ENCODE measurements around the gene RIPK4. TPM values are rescaled to one million over a fixed set of nuclear protein-coding genes. Genes with fewer than 3 reads are reported as not detected.

Gene RIPK4
- total and polyA plus RNA-seq, 2 of the 13 experiments (the other 11 are each of a cell fraction or from before 2014, with no cell fraction given) = 3.1 to 4.9 TPM

DNA sequence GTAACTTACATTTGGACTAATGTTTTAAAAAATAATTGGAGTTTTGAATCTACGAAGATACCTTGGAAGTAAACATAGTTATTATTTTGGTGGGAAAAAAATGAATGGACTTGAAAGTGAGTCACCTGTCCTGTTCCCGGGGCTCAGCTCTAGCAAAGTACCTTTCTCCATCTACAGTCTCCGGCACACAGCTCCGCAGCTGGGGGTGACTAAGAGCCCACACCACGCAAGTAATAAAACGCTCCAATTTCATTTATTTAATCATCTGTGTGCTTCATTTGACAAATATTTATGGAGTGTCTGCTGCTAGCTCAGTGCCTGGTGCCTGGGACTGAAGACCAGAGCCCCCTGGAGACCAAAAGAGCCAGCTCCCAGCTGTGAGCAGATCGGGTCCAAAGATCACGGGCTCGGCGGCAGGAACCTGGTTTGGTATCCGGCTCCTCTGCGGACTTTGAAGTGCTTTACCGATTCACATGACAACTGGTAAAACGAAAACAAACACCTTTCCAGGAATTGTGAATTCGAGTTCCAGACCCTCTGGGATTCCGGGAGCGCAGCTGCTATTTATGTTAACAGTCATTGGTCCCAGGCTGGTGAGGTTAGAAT, 1.7 kb upstream of the RIPK4 start (continued):
- TF ChIP-seq TRIM24 (CRISPR knock-in tag; IDR thresholded peaks at IDR 0.05) = no peak
- no peak for TF ChIP-seq FOSL1 (CRISPR knock-in tag; IDR thresholded peaks at IDR 0.05; ENCODE audit: borderline replicate concordance)
- TF ChIP-seq JUNB (CRISPR knock-in tag; IDR thresholded peaks at IDR 0.05; ENCODE audit: borderline replicate concordance) = no peak
- TF ChIP-seq GATA4 (IDR thresholded peaks at IDR 0.05; ENCODE audit: borderline replicate concordance, low read depth) = no peak
- peak; percentile 73; the same call in 1 of the 2 replicates for TF ChIP-seq ZSCAN9 (CRISPR knock-in tag; IDR thresholded peaks at IDR 0.05; ENCODE audit: borderline replicate concordance)
- TF ChIP-seq, protein P1, sequence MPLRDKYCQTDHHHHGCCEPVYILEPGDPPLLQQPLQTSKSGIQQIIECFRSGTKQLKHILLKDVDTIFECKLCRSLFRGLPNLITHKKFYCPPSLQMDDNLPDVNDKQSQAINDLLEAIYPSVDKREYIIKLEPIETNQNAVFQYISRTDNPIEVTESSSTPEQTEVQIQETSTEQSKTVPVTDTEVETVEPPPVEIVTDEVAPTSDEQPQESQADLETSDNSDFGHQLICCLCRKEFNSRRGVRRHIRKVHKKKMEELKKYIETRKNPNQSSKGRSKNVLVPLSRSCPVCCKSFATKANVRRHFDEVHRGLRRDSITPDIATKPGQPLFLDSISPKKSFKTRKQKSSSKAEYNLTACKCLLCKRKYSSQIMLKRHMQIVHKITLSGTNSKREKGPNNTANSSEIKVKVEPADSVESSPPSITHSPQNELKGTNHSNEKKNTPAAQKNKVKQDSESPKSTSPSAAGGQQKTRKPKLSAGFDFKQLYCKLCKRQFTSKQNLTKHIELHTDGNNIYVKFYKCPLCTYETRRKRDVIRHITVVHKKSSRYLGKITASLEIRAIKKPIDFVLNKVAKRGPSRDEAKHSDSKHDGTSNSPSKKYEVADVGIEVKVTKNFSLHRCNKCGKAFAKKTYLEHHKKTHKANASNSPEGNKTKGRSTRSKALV (CRISPR knock-in tag; IDR thresholded peaks at IDR 0.05) = peak; percentile 90
- TF ChIP-seq ZNF333 (CRISPR knock-in tag; IDR thresholded peaks at IDR 0.05; ENCODE audit: borderline replicate concordance) = no peak
- TF ChIP-seq ZNF230 (CRISPR knock-in tag; IDR thresholded peaks at IDR 0.05) = no peak
- TF ChIP-seq CHCHD3 (CRISPR knock-in tag; IDR thresholded peaks at IDR 0.05) = no peak
- TF ChIP-seq ZNF451 (CRISPR knock-in tag; IDR thresholded peaks at IDR 0.05) = no peak
- TF ChIP-seq, protein P2, sequence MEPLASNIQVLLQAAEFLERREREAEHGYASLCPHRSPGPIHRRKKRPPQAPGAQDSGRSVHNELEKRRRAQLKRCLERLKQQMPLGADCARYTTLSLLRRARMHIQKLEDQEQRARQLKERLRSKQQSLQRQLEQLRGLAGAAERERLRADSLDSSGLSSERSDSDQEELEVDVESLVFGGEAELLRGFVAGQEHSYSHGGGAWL (CRISPR knock-in tag; IDR thresholded peaks at IDR 0.05) = no peak
- no peak for TF ChIP-seq ZNF329 (CRISPR knock-in tag; IDR thresholded peaks at IDR 0.05; ENCODE audit: low read depth)
- TF ChIP-seq, protein P3, sequence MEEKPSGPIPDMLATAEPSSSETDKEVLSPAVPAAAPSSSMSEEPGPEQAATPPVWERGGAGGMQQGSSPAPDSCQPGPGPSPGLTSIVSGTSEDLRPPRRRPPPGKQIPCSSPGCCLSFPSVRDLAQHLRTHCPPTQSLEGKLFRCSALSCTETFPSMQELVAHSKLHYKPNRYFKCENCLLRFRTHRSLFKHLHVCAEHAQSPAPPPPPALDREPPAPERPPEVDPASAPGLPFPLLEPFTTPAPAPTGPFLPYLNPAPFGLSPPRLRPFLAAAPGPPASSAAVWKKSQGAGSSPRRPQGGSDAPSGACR (CRISPR knock-in tag; IDR thresholded peaks at IDR 0.05) = no peak
- TF ChIP-seq, protein P4, sequence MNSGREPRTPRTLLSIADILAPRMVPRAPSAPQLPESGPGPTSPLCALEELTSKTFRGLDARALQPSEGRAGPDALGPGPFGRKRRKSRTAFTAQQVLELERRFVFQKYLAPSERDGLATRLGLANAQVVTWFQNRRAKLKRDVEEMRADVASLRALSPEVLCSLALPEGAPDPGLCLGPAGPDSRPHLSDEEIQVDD (CRISPR knock-in tag; IDR thresholded peaks at IDR 0.05; ENCODE audit: borderline replicate concordance) = no peak
- no peak for TF ChIP-seq NBN (conservative IDR thresholded peaks at IDR 0.05)
- TF ChIP-seq GTF3A (CRISPR knock-in tag; conservative IDR thresholded peaks at IDR 0.05) = no peak
- TF ChIP-seq RELA (CRISPR knock-in tag; IDR thresholded peaks at IDR 0.05) = no peak
- TF ChIP-seq TCF7 (IDR thresholded peaks at IDR 0.05; ENCODE audit: low read depth) = peak; percentile 85
- TF ChIP-seq, protein P5, sequence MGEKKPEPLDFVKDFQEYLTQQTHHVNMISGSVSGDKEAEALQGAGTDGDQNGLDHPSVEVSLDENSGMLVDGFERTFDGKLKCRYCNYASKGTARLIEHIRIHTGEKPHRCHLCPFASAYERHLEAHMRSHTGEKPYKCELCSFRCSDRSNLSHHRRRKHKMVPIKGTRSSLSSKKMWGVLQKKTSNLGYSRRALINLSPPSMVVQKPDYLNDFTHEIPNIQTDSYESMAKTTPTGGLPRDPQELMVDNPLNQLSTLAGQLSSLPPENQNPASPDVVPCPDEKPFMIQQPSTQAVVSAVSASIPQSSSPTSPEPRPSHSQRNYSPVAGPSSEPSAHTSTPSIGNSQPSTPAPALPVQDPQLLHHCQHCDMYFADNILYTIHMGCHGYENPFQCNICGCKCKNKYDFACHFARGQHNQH (CRISPR knock-in tag; IDR thresholded peaks at IDR 0.05) = peak; percentile 77
- TF ChIP-seq POGZ (CRISPR knock-in tag; IDR thresholded peaks at IDR 0.05) = 0 out of 2 replicates have a peak, but pooled peaks have one; percentile 26
- peak; percentile 90 for TF ChIP-seq ZBTB7B (CRISPR knock-in tag; IDR thresholded peaks at IDR 0.05)
- no peak for TF ChIP-seq NR1H2 (CRISPR knock-in tag; IDR thresholded peaks at IDR 0.05; ENCODE audit: borderline replicate concordance, low read depth)
- TF ChIP-seq ZNF569 (CRISPR knock-in tag; IDR thresholded peaks at IDR 0.05; ENCODE audit: borderline replicate concordance) = no peak
